Measurements from ENCODE around the gene GRIK5.

- TF ChIP-seq CTCF (IDR thresholded peaks at IDR 0.05; ENCODE audit: low read depth, low read length), result no peak
- TF ChIP-seq POLR2A (IDR thresholded peaks at IDR 0.05; ENCODE audit: extremely low read depth, insufficient read length), result no peak
Measured at GRCh38 chr19:42023943-42024260, 46.1 kb downstream of the GRIK5 start.

Data from NB4 (cell line).